ENCODE data around the gene TDRD1. TPM values are rescaled to one million over a fixed set of nuclear protein-coding genes. Genes with fewer than 3 reads are reported as not detected.

Gene TDRD1
- total RNA-seq, 1 donor from 2014 or later = 0.04 TPM

DNA sequence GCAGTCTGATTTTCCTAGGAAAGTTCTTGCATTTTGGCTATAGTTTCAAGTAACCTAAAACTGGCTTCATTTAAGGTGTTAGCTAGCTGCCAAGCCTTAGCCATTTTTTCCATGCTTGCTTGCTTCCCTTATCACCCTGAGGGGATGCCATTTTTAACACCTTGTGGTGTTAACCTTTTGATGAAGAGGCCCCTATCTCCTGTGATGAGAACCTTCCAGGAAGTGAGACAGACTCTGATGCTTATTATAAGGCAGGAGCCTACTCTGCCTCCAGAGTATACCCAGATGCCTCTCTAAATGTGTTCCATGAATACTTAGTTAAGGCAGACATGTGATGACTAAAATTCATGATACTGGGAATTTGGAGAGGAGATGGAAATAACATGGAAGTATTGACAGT lies 55.0 kb downstream of the TDRD1 start:
- Mint-ChIP-seq H3K27ac (no peak overlapping the region), H3K9me3 (no peaks in the 10 kb centered on the region), H3K27me3 (ENCODE audit: insufficient read depth, low read depth) (peaks cover 17% of the 10 kb centered on the region), H3K4me3 (no peak overlapping the region), H3K4me1 (peaks cover 6% of the 10 kb centered on the region), H3K36me3 (no peaks in the 10 kb centered on the region)
- peaks cover 19% of the 10 kb centered on the region for H3K27me3 ChIP-seq
- no peaks in the 10 kb centered on the region for H3K36me3 ChIP-seq
- no peak overlapping the region for H2AFZ ChIP-seq (replicated peaks)
- no peaks in the 10 kb centered on the region for H4K20me1 ChIP-seq (ENCODE audit: low read depth)
- H3K79me2 ChIP-seq (ENCODE audit: low read depth) = no peaks in the 10 kb centered on the region
- no peak overlapping the region for H3K4me2 ChIP-seq
- no peaks in the 10 kb centered on the region for H3F3A ChIP-seq (ENCODE audit: low read depth)
- H3K4me1 ChIP-seq = peaks cover 6% of the 10 kb centered on the region
- H3K9me3 ChIP-seq (ENCODE audit: low read depth) = no peaks in the 10 kb centered on the region
- H3K27ac ChIP-seq = no peak overlapping the region
- no peak overlapping the region for H3K9ac ChIP-seq
- no peak overlapping the region for H3K4me3 ChIP-seq
- no peak for DNase-seq (ENCODE audit: low spot score)
- TF ChIP-seq EZH2 (IDR thresholded peaks at IDR 0.05) = no peak
- TF ChIP-seq, protein P1, sequence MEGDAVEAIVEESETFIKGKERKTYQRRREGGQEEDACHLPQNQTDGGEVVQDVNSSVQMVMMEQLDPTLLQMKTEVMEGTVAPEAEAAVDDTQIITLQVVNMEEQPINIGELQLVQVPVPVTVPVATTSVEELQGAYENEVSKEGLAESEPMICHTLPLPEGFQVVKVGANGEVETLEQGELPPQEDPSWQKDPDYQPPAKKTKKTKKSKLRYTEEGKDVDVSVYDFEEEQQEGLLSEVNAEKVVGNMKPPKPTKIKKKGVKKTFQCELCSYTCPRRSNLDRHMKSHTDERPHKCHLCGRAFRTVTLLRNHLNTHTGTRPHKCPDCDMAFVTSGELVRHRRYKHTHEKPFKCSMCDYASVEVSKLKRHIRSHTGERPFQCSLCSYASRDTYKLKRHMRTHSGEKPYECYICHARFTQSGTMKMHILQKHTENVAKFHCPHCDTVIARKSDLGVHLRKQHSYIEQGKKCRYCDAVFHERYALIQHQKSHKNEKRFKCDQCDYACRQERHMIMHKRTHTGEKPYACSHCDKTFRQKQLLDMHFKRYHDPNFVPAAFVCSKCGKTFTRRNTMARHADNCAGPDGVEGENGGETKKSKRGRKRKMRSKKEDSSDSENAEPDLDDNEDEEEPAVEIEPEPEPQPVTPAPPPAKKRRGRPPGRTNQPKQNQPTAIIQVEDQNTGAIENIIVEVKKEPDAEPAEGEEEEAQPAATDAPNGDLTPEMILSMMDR (IDR thresholded peaks at IDR 0.05) = no peak
- TF ChIP-seq EZH2phosphoT487 (IDR thresholded peaks at IDR 0.05) = no peak

DNA sequence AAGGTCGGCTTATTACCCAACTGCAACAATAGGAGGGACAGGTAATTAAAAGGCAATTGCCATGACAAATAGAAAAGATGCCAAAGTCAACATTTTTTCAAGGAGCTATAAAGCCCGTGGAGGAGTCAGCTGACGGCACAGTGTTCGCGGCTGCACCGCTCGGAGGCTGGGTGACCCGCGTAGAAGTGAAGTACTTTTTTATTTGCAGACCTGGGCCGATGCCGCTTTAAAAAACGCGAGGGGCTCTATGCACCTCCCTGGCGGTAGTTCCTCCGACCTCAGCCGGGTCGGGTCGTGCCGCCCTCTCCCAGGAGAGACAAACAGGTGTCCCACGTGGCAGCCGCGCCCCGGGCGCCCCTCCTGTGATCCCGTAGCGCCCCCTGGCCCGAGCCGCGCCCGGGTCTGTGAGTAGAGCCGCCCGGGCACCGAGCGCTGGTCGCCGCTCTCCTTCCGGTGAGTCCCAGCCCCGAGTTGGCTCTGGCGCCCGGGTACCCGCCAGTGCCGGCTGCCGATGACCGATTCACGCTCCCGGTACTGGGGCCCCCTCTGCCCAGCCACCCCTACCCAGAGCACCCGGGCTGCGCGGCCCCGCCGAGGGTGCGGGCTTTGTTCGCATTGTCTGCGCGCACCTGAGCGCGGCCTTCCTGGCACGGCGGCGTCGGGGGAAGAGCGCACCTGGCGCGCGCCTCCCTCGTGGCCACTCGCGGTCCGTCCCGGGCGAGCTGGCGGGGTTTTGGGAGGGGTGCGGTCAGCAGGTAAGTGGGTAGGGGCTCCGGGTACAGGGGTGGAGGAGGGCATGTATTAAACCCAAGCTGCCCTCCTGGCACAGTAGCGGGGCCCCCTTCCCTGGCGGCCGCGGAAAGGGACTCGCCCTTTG lies 60.2 kb downstream of the TDRD1 start, which contains the start of gene VWA2:
Gene VWA2 (plus strand): TSS at position 138 of the 877 bp plus-strand sequence. CDS start 9,460 bp downstream, outside the sequence.
- Histone ChIP-seq H3K4me2 (peak within 1 kb of the TSS; percentile 82), H2AFZ (replicated peaks) (peak within 1 kb of the TSS; percentile 92), H3K27me3 (peaks cover 66% of the 10 kb centered on the region), H3K4me1 (peaks cover 16% of the 10 kb centered on the region), H3K4me3 (peak within 1 kb of the TSS; percentile 59), H4K20me1 (ENCODE audit: low read depth) (no peaks in the 10 kb centered on the region), H3K36me3 (no peaks in the 10 kb centered on the region), H3F3A (ENCODE audit: low read depth) (peaks cover 13% of the 10 kb centered on the region), H3K79me2 (ENCODE audit: low read depth) (no peaks in the 10 kb centered on the region), H3K9ac (no peak within 1 kb of the TSS), H3K9me3 (ENCODE audit: low read depth) (no peaks in the 10 kb centered on the region), H3K27ac (no peak within 1 kb of the TSS)
- Mint-ChIP-seq H3K4me3 (peak within 1 kb of the TSS; percentile 83), H3K27ac (no peak within 1 kb of the TSS), H3K27me3 (ENCODE audit: insufficient read depth, low read depth) (peaks cover 26% of the 10 kb centered on the region), H3K36me3 (no peaks in the 10 kb centered on the region), H3K4me1 (peaks cover 19% of the 10 kb centered on the region), H3K9me3 (no peaks in the 10 kb centered on the region)
- peak; percentile 82 for TF ChIP-seq EZH2 (IDR thresholded peaks at IDR 0.05)
- TF ChIP-seq, protein P1 (IDR thresholded peaks at IDR 0.05) = peak; percentile 51
- TF ChIP-seq EZH2phosphoT487 (IDR thresholded peaks at IDR 0.05) = peak; percentile 82
- DNase-seq (ENCODE audit: low spot score) = peak; percentile 76

DNA sequence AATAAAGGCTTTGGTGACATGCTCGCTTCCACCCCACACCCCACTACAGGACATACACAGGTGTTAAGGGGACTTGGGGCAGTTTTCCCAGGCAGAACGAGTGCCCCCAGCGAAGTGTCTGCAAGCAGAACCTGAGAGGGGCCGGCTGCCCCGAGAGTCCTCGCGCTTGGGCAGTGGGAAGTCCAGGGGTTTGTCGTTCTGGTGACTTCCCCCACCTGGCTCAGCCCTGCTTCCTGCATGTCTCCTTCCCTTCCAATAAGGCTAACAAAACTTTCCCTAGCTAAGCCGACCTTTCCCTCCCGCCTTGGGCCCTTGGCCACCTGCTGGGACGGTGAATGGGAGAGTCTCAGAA lies 60.8 kb downstream of the TDRD1 start:
- Mint-ChIP-seq H3K9me3 (no peaks in the 10 kb centered on the region), H3K4me3 (peak overlapping the region; percentile 46), H3K36me3 (no peaks in the 10 kb centered on the region), H3K27me3 (ENCODE audit: insufficient read depth, low read depth) (peaks cover 26% of the 10 kb centered on the region), H3K4me1 (peaks cover 23% of the 10 kb centered on the region), H3K27ac (no peak overlapping the region)
- no peaks in the 10 kb centered on the region for H3K79me2 ChIP-seq (ENCODE audit: low read depth)
- TF ChIP-seq EZH2phosphoT487 (IDR thresholded peaks at IDR 0.05) = no peak
- TF ChIP-seq, protein P1 (IDR thresholded peaks at IDR 0.05) = no peak
- TF ChIP-seq EZH2 (IDR thresholded peaks at IDR 0.05) = no peak
- H3K4me3 ChIP-seq = peak overlapping the region; percentile 59
- no peaks in the 10 kb centered on the region for H3K9me3 ChIP-seq (ENCODE audit: low read depth)
- peaks cover 66% of the 10 kb centered on the region for H3K27me3 ChIP-seq
- no peak overlapping the region for H3K27ac ChIP-seq
- peaks cover 13% of the 10 kb centered on the region for H3F3A ChIP-seq (ENCODE audit: low read depth)
- peaks cover 16% of the 10 kb centered on the region for H3K4me1 ChIP-seq
- no peaks in the 10 kb centered on the region for H4K20me1 ChIP-seq (ENCODE audit: low read depth)
- peak overlapping the region; percentile 92 for H2AFZ ChIP-seq (replicated peaks)
- H3K9ac ChIP-seq = no peak overlapping the region
- peak; percentile 29 for DNase-seq (ENCODE audit: low spot score)
- H3K36me3 ChIP-seq = no peaks in the 10 kb centered on the region
- H3K4me2 ChIP-seq = peak overlapping the region; percentile 82
